H9 (cell line): ENCODE results near the gene SEMA3G. TPM values are rescaled to one million over a fixed set of nuclear protein-coding genes. Genes with fewer than 3 reads are reported as not detected.

Experiments
- DNase-seq: peaks from one replicate; pipeline ENCODE4 v3.0.0-alpha.2; 2017
- H2AFZ ChIP-seq: one replicate; pipeline ENCODE4 v1.6.1; 2013; ENCODE audit warnings: mild to moderate bottlenecking, low read length, control low read depth, moderate library complexity
- H2AK5ac ChIP-seq: 2 replicates; pipeline ENCODE4 v1.6.1; 2013; ENCODE audit warnings: low read length, control low read depth, mixed read lengths; ENCODE audit not compliant: insufficient read length
- H2BK120ac ChIP-seq: one replicate; pipeline ENCODE4 v1.6.1; 2013; ENCODE audit warnings: low read depth, mild to moderate bottlenecking, low read length, control low read depth, inconsistent platforms; ENCODE audit not compliant: poor library complexity, severe bottlenecking
- H2BK12ac ChIP-seq: 2 replicates; pipeline ENCODE4 v1.6.1; 2013; ENCODE audit warnings: low read length, control low read depth, mixed read lengths, low read depth; ENCODE audit not compliant: insufficient read length
- H2BK15ac ChIP-seq: 2 replicates; pipeline ENCODE4 v1.6.1; 2013; ENCODE audit warnings: low read depth, low read length, control low read depth
- H2BK20ac ChIP-seq: one replicate; pipeline ENCODE4 v1.6.1; 2013; ENCODE audit warnings: low read depth, mild to moderate bottlenecking, low read length, control low read depth, inconsistent platforms; ENCODE audit not compliant: poor library complexity, severe bottlenecking
- H2BK5ac ChIP-seq: 2 replicates; pipeline ENCODE4 v1.6.1; 2013; ENCODE audit warnings: low read length, control low read depth, mixed read lengths; ENCODE audit not compliant: insufficient read length
- H3K14ac ChIP-seq: 2 replicates; pipeline ENCODE4 v1.6.1; 2013; ENCODE audit warnings: low read length, control low read depth; ENCODE audit not compliant: insufficient read depth
- H3K18ac ChIP-seq: 2 replicates; pipeline ENCODE4 v1.6.1; 2013; ENCODE audit warnings: low read depth, mild to moderate bottlenecking, mixed read lengths, low read length, control low read depth; ENCODE audit not compliant: insufficient read length
- H3K23ac ChIP-seq: 2 replicates; pipeline ENCODE4 v1.6.1; 2013; ENCODE audit warnings: low read length, control low read depth, mixed read lengths, low read depth; ENCODE audit not compliant: insufficient read length
- H3K23me2 ChIP-seq: 2 replicates; pipeline ENCODE4 v1.6.1; 2013; ENCODE audit warnings: low read depth, mild to moderate bottlenecking, mixed read lengths, low read length, control low read depth; ENCODE audit not compliant: insufficient read length, poor library complexity, severe bottlenecking
- H3K27ac ChIP-seq: 2 replicates; pipeline ENCODE4 v1.5.1; 2013; ENCODE audit warnings: low read length, control low read depth, mixed read lengths, low read depth; ENCODE audit not compliant: insufficient read length
- H3K27me3 ChIP-seq: 2 replicates; pipeline ENCODE4 v1.6.1; 2013; ENCODE audit warnings: low read length, control low read depth, inconsistent platforms; ENCODE audit not compliant: insufficient read depth
- H3K4ac ChIP-seq: 2 replicates; pipeline ENCODE4 v1.6.1; 2013; ENCODE audit warnings: low read depth, mild to moderate bottlenecking, control low read depth, inconsistent platforms, low read length, moderate library complexity
- H3K4me1 ChIP-seq: 2 replicates; pipeline ENCODE4 v1.6.1; 2013; ENCODE audit warnings: low read length, control low read depth, inconsistent platforms; ENCODE audit not compliant: insufficient read depth
- H3K4me2 ChIP-seq: 2 replicates; pipeline ENCODE4 v1.6.1; 2013; ENCODE audit warnings: low read length, control low read depth, mixed read lengths; ENCODE audit not compliant: insufficient read length, insufficient read depth
- H3K56ac ChIP-seq: 2 replicates; pipeline ENCODE4 v1.6.1; 2013; ENCODE audit warnings: low read depth, mild to moderate bottlenecking, mixed read lengths, low read length, control low read depth; ENCODE audit not compliant: insufficient read length
- H3K79me1 ChIP-seq: 2 replicates; pipeline ENCODE4 v1.6.1; 2013; ENCODE audit warnings: low read depth, mild to moderate bottlenecking, moderate library complexity, low read length, control low read depth, inconsistent platforms; ENCODE audit not compliant: insufficient read depth, poor library complexity, severe bottlenecking
- H3K79me2 ChIP-seq: 2 replicates; pipeline ENCODE4 v1.6.1; 2013; ENCODE audit warnings: low read length, control low read depth, inconsistent platforms; ENCODE audit not compliant: insufficient read depth
- H3K9ac ChIP-seq: 2 replicates; pipeline ENCODE4 v1.6.1; 2013; ENCODE audit warnings: low read length, control low read depth, mixed read lengths; ENCODE audit not compliant: insufficient read length; ENCODE audit errors: extremely low read depth
- H3K9me3 ChIP-seq: one replicate; pipeline ENCODE4 v1.6.1; 2013; ENCODE audit warnings: low read depth, low read length, inconsistent platforms; ENCODE audit not compliant: control insufficient read depth
- H3T11ph ChIP-seq: one replicate; pipeline ENCODE4 v1.6.1; 2013; ENCODE audit warnings: mild to moderate bottlenecking, low read length, control low read depth, inconsistent platforms
- H4K20me1 ChIP-seq: one replicate; pipeline ENCODE4 v1.6.1; 2013; ENCODE audit not compliant: control insufficient read depth, insufficient read length, insufficient read depth
- H4K5ac ChIP-seq: 2 replicates; pipeline ENCODE4 v1.6.1; 2013; ENCODE audit warnings: low read depth, mild to moderate bottlenecking, mixed read lengths, low read length, control low read depth; ENCODE audit not compliant: insufficient read length
- H4K8ac ChIP-seq: replicated peaks from 2 replicates; pipeline ENCODE4 v1.6.1; 2013; ENCODE audit warnings: low read length, control low read depth, mixed read lengths, low read depth; ENCODE audit not compliant: insufficient read length
- H4K91ac ChIP-seq: 2 replicates; pipeline ENCODE4 v1.6.1; 2013; ENCODE audit warnings: low read depth, mild to moderate bottlenecking, moderate library complexity, mixed read lengths, low read length, control low read depth; ENCODE audit not compliant: insufficient read length
- H3K27ac Mint-ChIP-seq, 3 experiments: 2 replicates in 2 of 3; 3 replicates in 1 of 3; pipeline ENCODE4 v1.8.0; 2020 to 2021; ENCODE audit warnings: mixed read lengths in 3 of 3, mild to moderate bottlenecking in 1 of 3, moderate library complexity in 1 of 3
- H3K27me3 Mint-ChIP-seq: 2 replicates; pipeline ENCODE4 v1.8.0; 2021; ENCODE audit warnings: low read depth, mild to moderate bottlenecking, moderate library complexity, mixed read lengths
- H3K36me3 Mint-ChIP-seq, 3 experiments: 2 replicates in 2 of 3; 3 replicates in 1 of 3; pipeline ENCODE4 v1.8.0; 2020 to 2021; ENCODE audit warnings: low read depth in 3 of 3, mixed read lengths in 3 of 3; ENCODE audit not compliant: insufficient read depth in 1 of 3
- H3K4me1 Mint-ChIP-seq, 2 experiments: 2 replicates each; pipeline ENCODE4 v1.8.0; 2020; ENCODE audit warnings: mixed read lengths in 2 of 2
- H3K4me3 Mint-ChIP-seq, 2 experiments: 2 replicates in 1 of 2; 3 replicates in 1 of 2; pipeline ENCODE4 v1.8.0; 2020 to 2021; ENCODE audit warnings: mild to moderate bottlenecking in 2 of 2, mixed read lengths in 2 of 2, moderate library complexity in 1 of 2
- H3K9me3 Mint-ChIP-seq, 2 experiments: 2 replicates in 1 of 2; 3 replicates in 1 of 2; pipeline ENCODE4 v1.8.0; 2020; ENCODE audit warnings: mild to moderate bottlenecking in 2 of 2, mixed read lengths in 2 of 2, moderate library complexity in 1 of 2
- WGBS: extraction: QIAGEN DNeasy Blood & Tissue Kit; methylation state at CpG from one replicate; pipeline ENCODE4 v1.1.7; 2013; ENCODE audit warnings: missing lambda C conversion rate, low lambda C conversion rate, mixed read lengths; ENCODE audit not compliant: insufficient read length; ENCODE audit errors: extremely low coverage; 5-methylcytosine and 5-hydroxymethylcytosine counted together
- total RNA-seq: library from RNA; stranded (reverse); gene quantifications from 2 replicates; pipeline ENCODE4 v1.2.1, GENCODE V29; 2021
- TF ChIP-seq, protein P1 (sequence below): fragments of 200-600 bp; sonication (generic); conservative IDR thresholded peaks from 3 replicates; pipeline ENCODE4 v1.8.0; 2021; ENCODE audit warnings: antibody characterized with exemption, mild to moderate bottlenecking

The SEMA3G gene
- total RNA-seq, 1 experiment from 2014 or later: 2.4 TPM

DNA sequence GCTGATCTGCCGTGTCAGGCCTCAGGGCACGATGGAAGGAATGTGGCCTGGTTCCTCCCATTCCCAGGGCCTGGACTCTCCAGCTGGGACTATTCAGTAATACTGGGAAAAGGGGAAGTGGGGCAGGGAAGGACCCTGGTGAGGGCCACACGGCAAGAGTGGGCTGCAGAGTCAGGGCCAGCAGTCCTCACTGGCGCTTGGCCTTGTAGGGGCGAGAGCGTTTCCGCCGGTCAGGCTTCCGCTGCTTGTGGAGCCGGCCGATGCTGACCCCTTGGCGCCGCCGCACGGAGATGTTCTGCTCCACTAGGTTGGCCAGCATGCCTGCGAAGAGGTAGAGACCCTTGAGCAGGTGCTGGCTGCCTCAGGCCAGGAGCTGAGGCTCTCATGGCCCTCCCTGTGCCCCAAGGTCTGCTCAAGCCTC lies 42.8 kb downstream of the SEMA3G start:
- H2AK5ac ChIP-seq: no peak overlapping the region
- no peak overlapping the region for H3K14ac ChIP-seq
- no peak overlapping the region for H3K9ac ChIP-seq
- H3K56ac ChIP-seq: no peak overlapping the region
- no peak overlapping the region for H2AFZ ChIP-seq
- H4K5ac ChIP-seq: no peak overlapping the region
- no peaks in the 10 kb centered on the region for H3K23me2 ChIP-seq
- H2BK120ac ChIP-seq: no peak overlapping the region
- no peak overlapping the region for H3K4me2 ChIP-seq
- no peak overlapping the region for H2BK5ac ChIP-seq
- Mint-ChIP-seq H3K27ac (no peak overlapping the region), H3K4me1 (no peaks in the 10 kb centered on the region), H3K27me3 (no peaks in the 10 kb centered on the region), H3K4me3 (no peak overlapping the region), H3K36me3 (peaks cover 38 to 62% (median 55%) of the 10 kb centered on the region in 3 experiments), H3K9me3 (no peaks in the 10 kb centered on the region)
- H3K27me3 ChIP-seq: no peaks in the 10 kb centered on the region
- no peaks in the 10 kb centered on the region for H4K20me1 ChIP-seq
- H3K23ac ChIP-seq: no peak overlapping the region
- no peaks in the 10 kb centered on the region for H3K79me2 ChIP-seq
- H2BK12ac ChIP-seq: no peak overlapping the region
- no peak overlapping the region for H3K4ac ChIP-seq
- H3K9me3 ChIP-seq: no peaks in the 10 kb centered on the region
- no peaks in the 10 kb centered on the region for H3K4me1 ChIP-seq
- H3K79me1 ChIP-seq: no peaks in the 10 kb centered on the region
- WGBS: no CpG with 5 or more reads among the region's 16 CpGs
- DNase-seq: no peak
- no peak overlapping the region for H3K27ac ChIP-seq
- TF ChIP-seq, protein P1, sequence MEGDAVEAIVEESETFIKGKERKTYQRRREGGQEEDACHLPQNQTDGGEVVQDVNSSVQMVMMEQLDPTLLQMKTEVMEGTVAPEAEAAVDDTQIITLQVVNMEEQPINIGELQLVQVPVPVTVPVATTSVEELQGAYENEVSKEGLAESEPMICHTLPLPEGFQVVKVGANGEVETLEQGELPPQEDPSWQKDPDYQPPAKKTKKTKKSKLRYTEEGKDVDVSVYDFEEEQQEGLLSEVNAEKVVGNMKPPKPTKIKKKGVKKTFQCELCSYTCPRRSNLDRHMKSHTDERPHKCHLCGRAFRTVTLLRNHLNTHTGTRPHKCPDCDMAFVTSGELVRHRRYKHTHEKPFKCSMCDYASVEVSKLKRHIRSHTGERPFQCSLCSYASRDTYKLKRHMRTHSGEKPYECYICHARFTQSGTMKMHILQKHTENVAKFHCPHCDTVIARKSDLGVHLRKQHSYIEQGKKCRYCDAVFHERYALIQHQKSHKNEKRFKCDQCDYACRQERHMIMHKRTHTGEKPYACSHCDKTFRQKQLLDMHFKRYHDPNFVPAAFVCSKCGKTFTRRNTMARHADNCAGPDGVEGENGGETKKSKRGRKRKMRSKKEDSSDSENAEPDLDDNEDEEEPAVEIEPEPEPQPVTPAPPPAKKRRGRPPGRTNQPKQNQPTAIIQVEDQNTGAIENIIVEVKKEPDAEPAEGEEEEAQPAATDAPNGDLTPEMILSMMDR: no peak
- no peak overlapping the region for H2BK20ac ChIP-seq
- no peak overlapping the region for H3T11ph ChIP-seq
- no peak overlapping the region for H4K8ac ChIP-seq
- H2BK15ac ChIP-seq: no peak overlapping the region
- H4K91ac ChIP-seq: no peak overlapping the region
- H3K18ac ChIP-seq: no peak overlapping the region
